IgD-negative memory B cell (primary cell): ENCODE results near the gene PTPN7. TPM values are rescaled to one million over a fixed set of nuclear protein-coding genes. Genes with fewer than 3 reads are reported as not detected.
"Not testable (repeated sequence)": the region's sequence is repeated elsewhere in the genome, so short reads cannot be mapped to it uniquely, and the experiment has no call there.

Experiments used
- H3K27ac Mint-ChIP-seq, 3 donors: one replicate each; pipeline ENCODE4 v1.8.0; 2020 to 2022; ENCODE audit warnings: mild to moderate bottlenecking in 3 of 3, mixed read lengths in 3 of 3, moderate library complexity in 1 of 3
- H3K27me3 Mint-ChIP-seq: one replicate; pipeline ENCODE4 v1.8.0; 2021; ENCODE audit warnings: mixed read lengths
- H3K36me3 Mint-ChIP-seq: one replicate; pipeline ENCODE4 v1.8.0; 2020; ENCODE audit warnings: mild to moderate bottlenecking, mixed read lengths
- H3K4me1 Mint-ChIP-seq, 3 donors: one replicate each; pipeline ENCODE4 v1.8.0; 2020 to 2022; ENCODE audit warnings: mixed read lengths in 3 of 3, mild to moderate bottlenecking in 1 of 3
- H3K4me3 Mint-ChIP-seq, 4 donors: one replicate each; pipeline ENCODE4 v1.8.0; 2020 to 2022; ENCODE audit warnings: mild to moderate bottlenecking in 4 of 4, mixed read lengths in 4 of 4, moderate library complexity in 3 of 4
- H3K9me3 Mint-ChIP-seq, 3 donors: one replicate each; pipeline ENCODE4 v1.8.0; 2020 to 2021; ENCODE audit warnings: mixed read lengths in 3 of 3, mild to moderate bottlenecking in 1 of 3
- polyA plus RNA-seq: library from polyadenylated mRNA; unstranded; fragments of 300-500 nt; fragmentation: Illumina TruSeq; gene quantifications from one replicate; pipeline ENCODE4 v1.2.3, GENCODE V29; 2021

PTPN7 gene
- polyA plus RNA-seq, 1 donor from 2014 or later: 18.7 TPM

DNA sequence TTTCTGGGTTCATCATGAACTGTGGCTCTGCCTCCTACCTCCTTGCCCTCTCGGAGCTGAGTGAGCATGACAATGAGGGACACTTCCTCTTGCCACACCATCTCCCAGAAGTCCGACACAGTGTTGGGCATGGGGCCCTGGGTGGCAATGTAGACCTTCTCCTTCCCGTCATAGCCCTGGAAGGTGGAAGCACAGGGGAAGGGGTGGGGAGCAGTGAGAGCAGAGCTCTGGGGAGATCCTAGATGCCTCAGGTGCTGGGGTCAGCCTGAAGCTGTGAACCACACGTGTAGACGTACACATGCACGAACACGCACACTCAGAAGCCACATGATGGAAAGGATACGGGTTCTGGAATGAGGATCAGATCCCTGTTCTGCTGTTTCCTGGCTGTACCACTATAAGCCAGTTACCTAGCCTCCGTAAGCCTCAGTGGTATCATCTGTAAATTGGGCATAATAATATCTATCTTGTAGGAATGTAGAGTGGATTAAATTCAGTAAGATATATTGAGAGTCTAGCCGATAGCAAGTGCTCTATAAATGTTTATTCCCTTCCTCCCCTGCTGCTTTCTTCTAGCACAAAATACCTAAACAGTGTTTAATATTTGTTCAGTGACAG is 6.1 kb downstream of the PTPN7 start:
- H3K27ac Mint-ChIP-seq: peak overlapping the region; percentile 18 to 43 (median 34)
- no peaks in the 10 kb centered on the region for H3K9me3 Mint-ChIP-seq
- peak overlapping the region in 1 of 4 donors; percentile 27 for H3K4me3 Mint-ChIP-seq
- no peaks in the 10 kb centered on the region for H3K27me3 Mint-ChIP-seq
- peaks cover 4% of the 10 kb centered on the region for H3K36me3 Mint-ChIP-seq
- H3K4me1 Mint-ChIP-seq: peaks cover 14 to 21% (median 16%) of the 10 kb centered on the region in 3 donors

DNA sequence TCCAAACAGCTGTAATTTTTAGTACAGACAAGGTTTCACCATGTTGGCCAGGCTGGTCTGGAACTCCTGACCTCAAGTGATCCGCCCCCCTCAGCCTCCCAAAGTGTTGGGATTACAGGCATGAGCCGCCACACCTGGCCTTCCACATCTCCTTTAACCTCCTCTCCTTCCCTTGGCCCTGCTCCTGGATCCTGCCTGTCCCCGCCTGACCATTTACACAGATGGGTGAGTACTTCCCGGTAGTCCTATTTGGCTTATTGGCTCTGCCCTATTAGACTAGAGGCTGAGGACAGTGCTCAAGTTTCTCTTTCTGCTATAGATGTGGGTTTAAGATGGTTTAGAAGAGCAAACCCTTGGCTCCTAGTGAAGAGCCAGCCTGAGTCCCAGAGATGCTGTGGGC is 7.1 kb downstream of the PTPN7 start:
- peaks cover 4% of the 10 kb centered on the region for H3K36me3 Mint-ChIP-seq
- H3K27ac Mint-ChIP-seq: no peak overlapping the region
- H3K4me1 Mint-ChIP-seq: peaks cover 6 to 14% (median 11%) of the 10 kb centered on the region in 3 donors
- H3K4me3 Mint-ChIP-seq: peak overlapping the region in 1 of 4 donors; percentile 40
- no peaks in the 10 kb centered on the region for H3K9me3 Mint-ChIP-seq
- no peaks in the 10 kb centered on the region for H3K27me3 Mint-ChIP-seq

DNA sequence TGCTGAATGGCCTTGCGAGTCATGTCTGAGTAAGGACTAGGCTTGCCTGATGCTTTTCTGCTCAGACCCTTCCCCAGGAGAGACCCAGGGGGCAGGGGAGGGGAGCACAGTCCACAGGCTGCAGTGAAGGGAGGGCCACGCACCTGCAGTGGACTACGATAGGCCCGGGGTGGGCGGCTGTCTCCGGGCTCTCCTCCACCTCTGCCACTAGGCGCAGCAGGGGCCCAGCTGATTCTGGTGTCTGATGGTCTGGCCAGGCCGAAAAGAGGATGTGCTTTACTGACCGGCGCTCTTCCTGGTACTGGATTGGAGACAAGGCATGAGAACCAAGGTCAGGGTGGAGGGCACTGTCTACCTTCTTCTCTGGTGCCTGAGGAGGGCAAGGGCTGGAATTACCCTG is 8.0 kb downstream of the PTPN7 start:
- no peaks in the 10 kb centered on the region for H3K9me3 Mint-ChIP-seq
- no peak overlapping the region for H3K4me3 Mint-ChIP-seq
- peaks cover 4% of the 10 kb centered on the region for H3K36me3 Mint-ChIP-seq

DNA sequence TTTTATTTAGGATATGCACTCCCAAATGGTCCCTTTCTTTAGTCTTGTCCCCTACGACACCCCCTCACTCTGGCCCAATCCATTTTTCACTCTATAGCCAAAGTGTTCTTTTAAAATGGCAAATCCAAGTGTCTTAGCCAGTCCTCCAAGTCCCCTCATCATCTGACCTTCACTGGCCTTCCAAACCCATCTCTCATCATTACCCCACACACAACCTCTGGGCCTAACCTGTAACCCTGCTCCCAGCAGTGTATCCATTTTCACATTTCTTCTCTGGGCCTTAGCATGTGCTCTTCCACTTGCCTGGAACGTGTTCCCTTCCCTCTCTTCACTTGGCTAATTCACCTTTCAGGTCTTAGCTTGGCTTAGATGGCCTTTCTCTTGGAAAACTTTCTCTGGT is 9.4 kb downstream of the PTPN7 start:
- peaks cover 8 to 15% (median 11%) of the 10 kb centered on the region in 3 donors for H3K4me1 Mint-ChIP-seq
- peaks cover 4% of the 10 kb centered on the region for H3K36me3 Mint-ChIP-seq
- H3K27ac Mint-ChIP-seq: peak overlapping the region in 1 of 3 donors; percentile 73

More for the DNA sequence above, 8.0 kb downstream of the PTPN7 start:
- H3K27me3 Mint-ChIP-seq: no peaks in the 10 kb centered on the region
- H3K4me1 Mint-ChIP-seq: peaks cover 6 to 14% (median 14%) of the 10 kb centered on the region in 3 donors
- no peak overlapping the region for H3K27ac Mint-ChIP-seq

DNA sequence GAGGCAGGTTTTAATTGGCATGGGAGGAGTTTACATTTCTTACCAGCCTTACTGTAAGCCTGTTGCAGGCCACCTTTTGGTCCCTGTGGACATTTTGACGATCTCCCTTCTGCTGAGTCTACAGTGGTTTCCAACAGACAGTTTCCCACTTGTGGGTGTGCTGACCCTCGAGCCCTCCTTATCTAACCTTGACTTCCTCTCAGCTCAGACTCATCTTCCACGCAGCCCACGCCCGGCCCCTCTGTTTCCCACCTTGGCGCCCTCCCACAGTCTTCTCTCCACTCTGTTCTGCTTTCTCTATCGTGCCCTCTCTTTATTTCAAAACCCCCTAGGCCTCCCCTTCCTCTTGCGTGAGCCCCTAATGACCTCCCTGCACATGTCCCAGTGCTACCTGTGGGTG is 9.8 kb downstream of the PTPN7 start:
- H3K36me3 Mint-ChIP-seq: peaks cover 4% of the 10 kb centered on the region
- no peaks in the 10 kb centered on the region for H3K9me3 Mint-ChIP-seq
- peaks cover 6 to 11% (median 8%) of the 10 kb centered on the region in 3 donors for H3K4me1 Mint-ChIP-seq
- no peak overlapping the region for H3K4me3 Mint-ChIP-seq
- H3K27ac Mint-ChIP-seq: no peak overlapping the region
- no peaks in the 10 kb centered on the region for H3K27me3 Mint-ChIP-seq

More for the DNA sequence above, 9.4 kb downstream of the PTPN7 start:
- no peaks in the 10 kb centered on the region for H3K27me3 Mint-ChIP-seq
- no peaks in the 10 kb centered on the region for H3K9me3 Mint-ChIP-seq
- H3K4me3 Mint-ChIP-seq: no peak overlapping the region

DNA sequence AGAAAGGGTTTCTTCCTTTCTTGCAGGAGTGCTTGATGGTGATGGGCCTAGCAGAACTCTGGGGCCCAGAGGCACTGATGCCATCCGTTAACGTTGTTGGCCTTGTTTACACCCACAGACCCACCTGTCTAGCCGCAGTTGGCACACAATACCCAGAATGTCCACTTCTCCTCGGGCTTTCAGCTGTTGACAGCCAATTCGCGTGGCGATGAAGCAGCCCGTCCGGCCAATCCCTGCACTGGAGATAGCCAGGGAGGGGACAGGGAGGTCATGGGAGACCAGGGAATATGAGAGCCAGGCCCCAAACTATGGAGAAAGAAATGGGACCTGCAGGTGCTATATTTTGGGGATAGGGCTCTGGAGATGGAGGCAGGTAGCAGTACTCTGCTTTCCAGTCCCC is 10.2 kb downstream of the PTPN7 start:
- Mint-ChIP-seq H3K4me3 (peak overlapping the region in 1 of 4 donors; percentile 50), H3K27ac (no peak overlapping the region), H3K4me1 (peaks cover 10 to 15% (median 10%) of the 10 kb centered on the region in 3 donors), H3K9me3 (no peaks in the 10 kb centered on the region), H3K27me3 (no peaks in the 10 kb centered on the region), H3K36me3 (peaks cover 4% of the 10 kb centered on the region)

DNA sequence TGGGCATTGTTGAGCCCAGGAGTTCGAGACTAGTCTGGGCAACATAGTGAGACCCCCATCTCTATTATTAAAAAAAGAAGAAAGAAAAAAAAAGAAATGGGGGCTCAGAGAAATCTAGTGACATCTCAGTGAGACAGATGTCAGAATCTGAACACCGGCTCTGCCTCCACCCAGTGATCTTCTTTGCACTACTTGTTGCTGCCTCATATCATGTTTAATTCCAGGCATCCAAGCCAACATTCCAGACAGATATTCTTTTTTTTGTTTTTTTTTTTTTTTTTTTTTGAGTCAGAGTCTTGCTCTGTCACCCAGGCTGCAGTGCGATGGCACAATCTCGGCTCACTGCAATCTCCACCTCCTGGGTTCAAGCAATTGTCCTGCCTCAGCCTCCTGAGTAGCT is 10.8 kb downstream of the PTPN7 start:
- Mint-ChIP-seq H3K27me3 (no peaks in the 10 kb centered on the region), H3K36me3 (peaks cover 4% of the 10 kb centered on the region), H3K4me3 (no peak overlapping the region), H3K27ac (no peak overlapping the region), H3K9me3 (no peaks in the 10 kb centered on the region), H3K4me1 (peaks cover 9 to 13% (median 10%) of the 10 kb centered on the region in 3 donors)

DNA sequence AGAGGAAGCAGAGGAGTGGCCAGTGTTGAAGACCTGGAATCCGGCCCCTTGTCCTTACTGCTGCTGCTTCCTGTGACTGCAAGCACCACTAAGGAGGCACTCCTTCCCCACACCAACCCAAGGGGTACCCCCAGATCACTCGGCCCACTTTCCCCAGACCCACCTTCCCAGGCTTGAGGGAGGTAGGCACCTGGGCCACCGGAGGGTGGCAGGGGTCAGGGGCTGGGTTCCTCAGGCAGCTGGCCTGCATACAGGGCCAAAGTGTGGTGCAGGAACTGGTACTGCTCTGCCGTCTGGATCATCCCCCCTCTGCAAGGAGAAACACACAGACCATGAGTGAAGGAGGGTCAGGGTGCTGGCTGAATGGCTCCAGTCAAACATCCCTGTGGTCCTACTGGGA is 12.0 kb downstream of the PTPN7 start:
- Mint-ChIP-seq H3K36me3 (peaks cover 2% of the 10 kb centered on the region), H3K4me1 (peaks cover 10 to 15% (median 12%) of the 10 kb centered on the region in 3 donors), H3K27me3 (no peaks in the 10 kb centered on the region), H3K4me3 (peak overlapping the region in 1 of 4 donors; percentile 81), H3K27ac (no peak overlapping the region), H3K9me3 (no peaks in the 10 kb centered on the region)

DNA sequence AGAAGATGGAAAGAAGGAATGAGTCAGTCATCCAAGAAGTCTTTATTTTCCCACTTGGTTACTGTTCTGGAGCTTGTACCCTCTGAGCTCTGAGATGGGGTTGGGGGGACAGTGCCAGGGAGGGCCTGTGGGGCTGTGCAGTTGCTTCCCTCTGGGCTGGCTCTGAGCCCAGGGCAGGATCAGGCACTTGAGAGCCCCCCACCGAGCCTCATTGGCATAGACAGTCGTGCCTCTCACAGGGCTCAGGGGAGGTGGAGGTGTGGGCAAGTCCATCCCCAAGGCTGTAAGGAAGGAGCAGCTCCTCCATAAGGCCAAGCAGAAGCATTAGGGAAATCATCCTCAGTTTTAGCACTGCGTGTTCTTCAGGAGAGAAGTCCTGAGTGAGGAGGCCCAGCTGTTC is 13.4 kb downstream of the PTPN7 start:
- no peaks in the 10 kb centered on the region for H3K36me3 Mint-ChIP-seq
- H3K9me3 Mint-ChIP-seq: no peaks in the 10 kb centered on the region
- H3K27ac Mint-ChIP-seq: peak overlapping the region in 2 of 3 donors; percentile 43 to 96
- peaks cover 17 to 22% (median 21%) of the 10 kb centered on the region in 3 donors for H3K4me1 Mint-ChIP-seq
- peaks cover 2% of the 10 kb centered on the region for H3K27me3 Mint-ChIP-seq
- peak overlapping the region in 1 of 4 donors; percentile 91 for H3K4me3 Mint-ChIP-seq

DNA sequence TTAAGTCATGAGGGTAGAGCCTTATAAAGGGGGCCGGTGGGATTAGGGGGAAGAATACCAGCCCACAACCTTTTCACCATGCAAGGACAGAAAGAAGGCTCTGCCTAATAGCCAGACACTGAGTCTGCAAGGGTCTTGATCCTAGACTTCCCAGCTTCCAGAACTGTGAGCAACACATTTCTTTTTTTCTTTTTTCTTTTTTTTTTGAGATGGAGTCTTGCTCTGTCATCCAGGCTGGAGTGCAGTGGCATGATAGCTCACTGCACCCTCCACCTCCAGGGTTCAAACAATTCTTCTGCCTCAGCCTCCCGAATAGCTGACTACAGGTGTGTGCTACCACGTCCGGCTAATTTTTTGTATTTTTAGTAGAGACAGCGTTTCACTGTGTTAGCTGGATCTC is 14.1 kb downstream of the PTPN7 start:
- H3K9me3 Mint-ChIP-seq: no peaks in the 10 kb centered on the region
- H3K4me3 Mint-ChIP-seq: peak overlapping the region in 3 of 4 donors; percentile 12 to 91 (median 55)
- no peaks in the 10 kb centered on the region for H3K36me3 Mint-ChIP-seq
- peaks cover 2% of the 10 kb centered on the region for H3K27me3 Mint-ChIP-seq
- peaks cover 17 to 26% (median 23%) of the 10 kb centered on the region in 3 donors for H3K4me1 Mint-ChIP-seq
- H3K27ac Mint-ChIP-seq: peak overlapping the region in 1 of 3 donors; percentile 43

DNA sequence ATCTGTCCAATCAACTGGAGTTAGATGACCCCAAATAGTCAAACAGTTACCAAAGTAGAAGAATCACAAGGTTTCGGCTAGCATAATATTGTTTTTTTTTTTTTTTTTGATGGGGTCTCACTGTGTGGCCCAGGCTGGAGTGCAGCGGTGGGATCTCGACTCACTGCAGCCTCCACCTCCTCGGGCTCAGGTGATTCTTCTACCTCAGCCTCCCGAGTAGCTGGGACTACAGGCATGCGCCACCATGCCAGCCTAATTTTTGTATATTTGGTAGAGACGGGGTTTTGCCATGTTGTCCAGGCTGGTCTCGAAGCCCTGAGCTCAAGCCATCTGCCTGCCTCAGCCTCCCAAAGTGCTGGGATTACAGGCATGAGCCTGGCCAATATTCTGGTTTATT is 14.7 kb downstream of the PTPN7 start:
- not testable (repeated sequence) for H3K9me3 Mint-ChIP-seq, H3K27me3 Mint-ChIP-seq, H3K36me3 Mint-ChIP-seq
- Mint-ChIP-seq H3K27ac (peak overlapping the region in 2 of 3 donors; percentile 67 to 79), H3K4me1 (peaks cover 21 to 29% (median 23%) of the 10 kb centered on the region in 3 donors), H3K4me3 (peak overlapping the region; percentile 84 to 98 (median 94))

DNA sequence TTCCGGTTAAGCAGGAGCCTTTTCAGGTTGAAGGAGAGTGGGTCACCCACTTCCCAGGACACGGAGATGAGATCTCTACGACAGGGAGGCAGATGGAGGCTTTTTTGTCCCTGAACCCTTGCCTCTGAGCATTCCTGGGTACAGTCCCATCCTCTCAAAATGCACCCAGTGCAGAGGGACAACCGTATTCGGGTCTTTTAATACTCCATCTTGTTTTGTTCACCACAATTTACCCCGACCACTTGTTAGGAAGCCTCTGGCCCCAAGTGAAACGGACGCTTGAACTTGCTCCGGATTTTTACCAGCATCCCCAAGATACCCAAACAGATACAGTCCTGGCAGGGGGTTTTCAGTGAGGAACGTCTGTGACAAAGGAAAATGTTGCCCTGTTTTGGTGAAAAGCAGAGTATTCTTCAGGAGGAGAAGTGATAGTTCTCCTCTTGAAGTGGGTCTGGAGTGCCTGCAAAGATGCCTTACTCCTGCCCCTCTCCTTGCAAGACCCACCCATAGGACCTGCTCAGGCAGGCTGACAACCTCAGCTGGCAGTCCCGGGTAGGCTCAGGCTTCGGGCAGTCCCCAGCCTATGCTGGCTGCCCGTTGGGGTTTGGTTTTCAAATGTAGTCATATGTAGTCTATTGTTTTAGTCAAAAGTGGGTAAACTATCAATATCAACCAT is 15.2 kb downstream of the PTPN7 start:
- H3K4me3 Mint-ChIP-seq: peak overlapping the region; percentile 84 to 98 (median 94)
- H3K9me3 Mint-ChIP-seq: no peaks in the 10 kb centered on the region
- H3K4me1 Mint-ChIP-seq: peaks cover 22 to 31% (median 23%) of the 10 kb centered on the region in 3 donors
- H3K27ac Mint-ChIP-seq: peak overlapping the region; percentile 67 to 80 (median 79)
- H3K27me3 Mint-ChIP-seq: peaks cover 2% of the 10 kb centered on the region
- peaks cover 3% of the 10 kb centered on the region for H3K36me3 Mint-ChIP-seq

DNA sequence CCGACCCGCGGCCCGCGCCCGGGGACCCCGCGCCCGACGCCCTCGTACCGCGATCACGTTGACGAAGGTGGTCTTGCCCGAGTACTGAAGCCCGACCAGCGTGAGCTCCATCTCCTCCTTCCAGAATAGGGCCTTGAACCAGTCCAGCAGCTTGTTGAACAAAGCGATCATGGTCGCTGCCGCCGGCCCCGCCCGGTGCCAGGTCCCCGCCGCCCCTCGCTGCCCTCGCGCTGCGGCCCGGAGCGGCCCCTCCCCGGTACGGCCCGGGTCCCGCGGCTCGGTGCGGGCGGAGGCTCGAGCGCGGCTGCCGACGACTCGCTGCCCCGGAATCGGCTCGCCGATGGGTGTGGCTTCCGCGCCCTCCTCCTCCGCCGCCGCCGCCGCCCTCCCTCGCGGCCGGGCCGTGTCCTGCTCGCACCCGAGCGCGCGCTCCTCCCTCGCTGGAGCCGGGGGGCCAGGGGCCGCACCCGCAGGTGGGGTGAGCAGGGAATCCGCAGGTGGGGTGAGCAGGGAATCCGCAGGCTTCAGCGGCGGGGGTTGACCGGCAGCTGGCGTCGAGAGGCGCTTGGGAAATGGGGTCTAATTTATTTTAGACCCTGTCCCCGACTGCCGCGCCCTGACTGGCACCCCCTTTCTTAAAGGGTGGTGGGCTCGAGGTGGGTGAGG is 15.9 kb downstream of the PTPN7 start, which contains the start of gene ARL8A:
Gene ARL8A (minus strand): TSS at position 336 of the 666 bp plus-strand sequence. CDS start 165 bp downstream, at position 171.
- H3K4me3 Mint-ChIP-seq: peak within 1 kb of the TSS; percentile 91 to 99 (median 94)
- H3K27ac Mint-ChIP-seq: peak within 1 kb of the TSS; percentile 67 to 95 (median 94)
- no peaks in the 10 kb centered on the region for H3K9me3 Mint-ChIP-seq
- H3K27me3 Mint-ChIP-seq: peaks cover 2% of the 10 kb centered on the region
- H3K36me3 Mint-ChIP-seq: peaks cover 3% of the 10 kb centered on the region
- H3K4me1 Mint-ChIP-seq: peaks cover 22 to 31% (median 23%) of the 10 kb centered on the region in 3 donors

DNA sequence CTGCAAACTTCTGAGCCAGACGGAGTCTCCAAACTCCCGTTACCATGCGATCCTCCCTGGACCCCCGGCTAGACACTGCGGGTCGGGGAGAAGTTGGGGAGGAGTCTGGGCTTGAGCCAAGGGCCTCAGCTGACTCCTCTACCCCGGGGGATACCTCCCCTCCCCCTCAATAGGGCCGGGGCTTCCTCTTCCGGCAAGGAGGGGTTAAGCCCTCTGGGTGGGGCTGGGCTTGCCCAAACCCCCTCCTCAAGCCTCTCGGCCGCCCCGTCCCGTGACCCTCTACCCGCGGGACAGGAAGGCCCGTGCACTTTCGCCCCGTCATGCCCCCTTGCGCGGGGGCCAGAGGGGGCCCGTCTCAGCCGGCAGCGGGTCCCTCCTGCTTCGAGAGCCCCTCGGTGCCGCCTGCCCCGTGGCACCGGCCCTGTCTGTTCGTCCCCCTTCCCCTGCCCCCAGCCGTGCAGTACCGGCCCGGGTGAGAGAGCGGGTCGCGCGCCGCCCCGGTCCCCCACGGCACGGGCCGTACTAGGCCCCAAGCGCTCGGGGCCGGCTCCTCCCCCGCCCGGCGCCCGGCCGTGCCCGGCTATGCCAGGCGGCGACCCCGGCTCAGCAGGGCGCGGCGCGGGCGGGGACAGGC is 16.5 kb downstream of the PTPN7 start:
- Mint-ChIP-seq H3K27ac (peak overlapping the region; percentile 57 to 95 (median 94)), H3K36me3 (peaks cover 3% of the 10 kb centered on the region), H3K9me3 (no peaks in the 10 kb centered on the region), H3K4me1 (peaks cover 22 to 31% (median 23%) of the 10 kb centered on the region in 3 donors), H3K4me3 (peak overlapping the region; percentile 91 to 99 (median 94)), H3K27me3 (peaks cover 2% of the 10 kb centered on the region)
